CD4-positive, alpha-beta memory T cell (primary cell): ENCODE results near the gene ST3GAL4. TPM values are rescaled to one million over a fixed set of nuclear protein-coding genes. Genes with fewer than 3 reads are reported as not detected.

ENCODE experiments used
- CTCF ChIA-PET: fragments of 350-600 bp; sonication (Branson Sonifier 250); formaldehyde crosslinking; loops from one replicate; lab custom pipeline; 2021; ENCODE audit warnings: inconsistent platforms; ENCODE audit not compliant: partially characterized antibody; lab: Charles Lee
- POLR2A ChIA-PET: fragments of 350-600 bp; sonication (Branson Sonifier 250); formaldehyde crosslinking; loops from one replicate; lab custom pipeline; 2021; ENCODE audit not compliant: partially characterized antibody; lab: Charles Lee
- DNase-seq, 5 donors: peaks; one replicate each; pipeline versions ENCODE4 v3.0.0 to v3.0.0-alpha.2; 2020 to 2022; ENCODE audit warnings: mixed read lengths in 1 of 5
- H3K27ac ChIP-seq: one replicate; pipeline ENCODE4 v1.7.0; 2013; ENCODE audit warnings: low read depth, low read length
- H3K27me3 ChIP-seq: 2 replicates; pipeline ENCODE4 v1.7.0; 2013; ENCODE audit warnings: mild to moderate bottlenecking, low read length, moderate library complexity; ENCODE audit not compliant: insufficient read depth
- H3K36me3 ChIP-seq: 2 replicates; pipeline ENCODE4 v1.7.0; 2013; ENCODE audit warnings: mild to moderate bottlenecking, low read length, moderate library complexity; ENCODE audit not compliant: insufficient read depth
- H3K4me1 ChIP-seq: 2 replicates; pipeline ENCODE4 v1.7.0; 2013; ENCODE audit warnings: mild to moderate bottlenecking, low read length, moderate library complexity; ENCODE audit not compliant: insufficient read depth
- H3K4me3 ChIP-seq, 2 donors: one replicate each; pipeline ENCODE4 v1.7.0; 2013; ENCODE audit warnings: low read length in 2 of 2, mild to moderate bottlenecking in 1 of 2
- H3K9me3 ChIP-seq, 2 donors: one replicate each; pipeline ENCODE4 v1.7.0; 2013; ENCODE audit warnings: low read length in 2 of 2, control low read depth in 1 of 2; ENCODE audit not compliant: control insufficient read depth in 1 of 2
- H3K27ac Mint-ChIP-seq, 7 donors: one replicate each; pipeline ENCODE4 v1.8.0; 2020 to 2021; ENCODE audit warnings: mixed read lengths in 7 of 7, mild to moderate bottlenecking in 6 of 7, inconsistent platforms in 3 of 7, moderate library complexity in 3 of 7
- H3K27me3 Mint-ChIP-seq, 2 donors: one replicate each; pipeline ENCODE4 v1.8.0; 2020 to 2021; ENCODE audit warnings: mixed read lengths in 2 of 2
- H3K36me3 Mint-ChIP-seq, 2 donors: one replicate each; pipeline ENCODE4 v1.8.0; 2020 to 2021; ENCODE audit warnings: mixed read lengths in 2 of 2, inconsistent platforms in 1 of 2, mild to moderate bottlenecking in 1 of 2
- H3K4me1 Mint-ChIP-seq, 4 donors: one replicate each; pipeline ENCODE4 v1.8.0; 2020 to 2021; ENCODE audit warnings: mixed read lengths in 4 of 4, mild to moderate bottlenecking in 1 of 4
- H3K4me3 Mint-ChIP-seq, 8 donors: one replicate each; pipeline ENCODE4 v1.8.0; 2020 to 2021; ENCODE audit warnings: mixed read lengths in 8 of 8, mild to moderate bottlenecking in 7 of 8, moderate library complexity in 6 of 8, inconsistent platforms in 3 of 8
- H3K9me3 Mint-ChIP-seq, 8 donors: one replicate each; pipeline ENCODE4 v1.8.0; 2020 to 2021; ENCODE audit warnings: mixed read lengths in 8 of 8, mild to moderate bottlenecking in 5 of 8, inconsistent platforms in 3 of 8, moderate library complexity in 1 of 8
- intact Hi-C: fragments of 100-400 bp; cut with micrococcal nuclease; formaldehyde crosslinking; loops from one replicate; pipeline ENCODE4 v1.15.1; 2023
- polyA plus RNA-seq, 2 donors: library from polyadenylated mRNA; unstranded; fragments of 300-500 nt; fragmentation: Illumina TruSeq; gene quantifications; one replicate each; pipeline ENCODE4 v1.2.3, GENCODE V29; 2021
- total RNA-seq, 2 experiments: library from RNA; stranded (reverse); gene quantifications; one replicate each; pipeline ENCODE4 v1.2.3, GENCODE V29; 2021

The ST3GAL4 gene
- total and polyA plus RNA-seq, 4 experiments from 2014 or later = 2.6 to 5.9 (median 3.6) TPM

DNA sequence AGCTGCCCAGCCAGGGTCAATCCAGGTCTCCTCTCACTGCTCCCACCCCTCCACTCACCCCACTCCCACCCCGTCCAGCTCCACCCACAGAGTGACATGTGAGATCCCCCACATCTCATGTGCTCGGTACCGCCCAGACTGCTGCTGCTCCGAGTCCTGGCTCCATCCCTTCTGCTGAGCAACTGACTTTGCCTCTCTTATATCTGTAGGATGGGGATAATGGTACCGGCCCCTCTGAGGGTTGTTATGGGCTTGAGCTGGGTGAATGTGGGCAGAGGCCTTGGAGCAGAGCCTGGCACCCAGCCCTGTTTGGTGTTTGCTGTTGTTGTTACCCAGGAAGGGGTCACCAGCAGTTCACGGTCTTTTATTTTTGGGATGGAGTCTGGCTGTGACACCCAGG is 77.0 kb downstream of the ST3GAL4 start:
- ChIA-PET POLR2A (no interaction called here), CTCF (interaction anchor here (1.1 to 2.1 kb wide), 3 partner anchors 9 to 48 kb away, joined by 5 to 7 read pairs (median 6); no protein-coding TSS in a partner anchor)
- no peaks in the 10 kb centered on the region for H3K36me3 Mint-ChIP-seq
- Histone ChIP-seq H3K27me3 (no peaks in the 10 kb centered on the region), H3K9me3 (no peaks in the 10 kb centered on the region), H3K4me1 (no peaks in the 10 kb centered on the region), H3K27ac (no peak overlapping the region), H3K36me3 (no peaks in the 10 kb centered on the region), H3K4me3 (no peak overlapping the region)
- H3K9me3 Mint-ChIP-seq = no peaks in the 10 kb centered on the region
- no peaks in the 10 kb centered on the region for H3K27me3 Mint-ChIP-seq
- no peak for DNase-seq
- no peaks in the 10 kb centered on the region for H3K4me1 Mint-ChIP-seq
- H3K27ac Mint-ChIP-seq = no peak overlapping the region
- intact Hi-C loops = no loop called here
- no peak overlapping the region for H3K4me3 Mint-ChIP-seq

- no peaks in the 10 kb centered on the region for H3K36me3 Mint-ChIP-seq
Measured at GRCh38 chr11:126433244-126433846, 77.9 kb downstream of the ST3GAL4 start.

DNA sequence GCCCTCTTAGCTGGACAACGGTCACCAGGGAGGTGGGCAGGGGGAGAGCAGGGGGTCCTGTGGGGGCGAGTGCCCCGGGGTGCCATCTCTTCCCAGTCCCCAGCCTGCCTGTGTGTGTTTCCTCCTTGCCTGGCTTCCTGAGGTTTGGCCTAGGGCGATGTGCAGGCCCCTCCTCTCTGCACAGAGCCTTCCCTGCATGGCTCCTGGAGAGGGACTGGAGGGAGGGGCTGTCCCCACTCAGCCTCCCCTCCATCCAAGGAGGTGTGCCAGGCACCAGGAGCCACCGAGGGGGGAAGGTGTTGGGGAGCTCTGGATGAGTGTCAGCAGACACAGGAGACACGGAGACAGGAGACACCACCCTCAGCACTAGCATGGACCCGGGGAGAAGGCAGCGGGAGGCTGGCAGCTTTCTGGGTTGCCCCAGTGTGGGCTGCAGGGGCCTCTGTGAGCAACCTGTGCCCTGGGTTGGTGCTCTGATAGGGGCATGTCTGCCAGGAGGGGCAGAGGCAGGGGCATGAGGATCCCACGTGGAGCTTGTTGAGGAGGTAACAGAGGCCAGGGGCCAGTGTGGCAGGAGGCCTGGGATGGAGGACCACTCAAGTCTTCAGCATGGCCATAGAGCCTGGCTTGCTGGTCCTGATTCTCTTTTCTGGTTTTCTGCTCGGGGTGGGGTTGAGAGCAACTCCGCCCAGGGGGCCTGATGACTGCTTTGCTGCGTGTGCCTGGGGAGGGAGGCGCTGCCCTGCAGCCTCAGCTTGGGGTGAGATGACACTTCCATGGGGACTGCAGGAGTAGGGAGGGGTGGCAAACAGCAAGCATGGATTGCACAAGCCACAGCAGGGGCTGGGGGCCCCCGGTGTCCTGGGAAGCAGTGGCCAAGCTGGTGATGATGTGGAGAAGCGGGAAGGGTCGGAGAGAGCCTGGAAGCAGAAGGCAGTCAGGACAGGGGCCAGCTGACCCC is 78.8 kb downstream of the ST3GAL4 start:
- Histone ChIP-seq H3K4me3 (no peak overlapping the region), H3K36me3 (no peaks in the 10 kb centered on the region), H3K9me3 (no peaks in the 10 kb centered on the region), H3K4me1 (no peaks in the 10 kb centered on the region), H3K27me3 (no peaks in the 10 kb centered on the region), H3K27ac (no peak overlapping the region)
- ChIA-PET POLR2A (no interaction called here), CTCF (interaction anchor here (13.4 kb wide), 1 partner anchor 46 kb away, joined by 263 read pairs; no protein-coding TSS in a partner anchor)
- no peak for DNase-seq
- H3K27me3 Mint-ChIP-seq = no peaks in the 10 kb centered on the region
- H3K27ac Mint-ChIP-seq = peak overlapping the region in 1 of 7 donors; percentile 64
- intact Hi-C loops = no loop called here
- H3K4me1 Mint-ChIP-seq = no peaks in the 10 kb centered on the region
- no peaks in the 10 kb centered on the region for H3K9me3 Mint-ChIP-seq
- no peak overlapping the region for H3K4me3 Mint-ChIP-seq
- H3K36me3 Mint-ChIP-seq = no peaks in the 10 kb centered on the region

More at GRCh38 chr11:126433244-126433846, 77.9 kb downstream of the ST3GAL4 start:
- Mint-ChIP-seq H3K27ac (no peak overlapping the region), H3K27me3 (no peaks in the 10 kb centered on the region), H3K4me3 (no peak overlapping the region), H3K9me3 (no peaks in the 10 kb centered on the region), H3K4me1 (no peaks in the 10 kb centered on the region)
- Histone ChIP-seq H3K4me3 (no peak overlapping the region), H3K9me3 (no peaks in the 10 kb centered on the region), H3K36me3 (no peaks in the 10 kb centered on the region), H3K27ac (no peak overlapping the region), H3K4me1 (no peaks in the 10 kb centered on the region), H3K27me3 (no peaks in the 10 kb centered on the region)
- ChIA-PET CTCF (interaction anchor here (1.8 kb wide), 1 partner anchor 47 kb away, joined by 7 read pairs; no protein-coding TSS in a partner anchor), POLR2A (no interaction called here)
- DNase-seq = no peak
- intact Hi-C loops = no loop called here

DNA sequence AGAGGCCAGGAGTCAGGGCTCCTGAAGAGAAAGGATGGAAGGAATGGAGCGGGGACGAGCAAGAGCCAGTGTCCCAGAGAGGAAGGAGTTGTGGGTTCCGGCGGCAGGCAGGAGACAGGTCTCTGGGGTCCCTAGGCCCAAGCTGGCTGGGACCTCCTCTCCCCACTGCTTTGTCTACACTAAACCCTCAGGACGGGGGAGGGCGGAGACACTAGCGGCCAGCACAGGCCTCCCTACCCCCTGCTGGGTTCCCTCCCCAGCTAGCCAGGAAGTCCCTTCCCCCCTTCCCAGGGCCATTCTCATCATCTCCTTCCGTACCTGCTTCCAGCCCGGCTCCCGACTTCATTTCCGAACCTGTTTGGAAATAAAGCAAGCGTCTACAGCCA is 79.5 kb downstream of the ST3GAL4 start:
- Histone ChIP-seq H3K4me3 (no peak overlapping the region), H3K27me3 (no peaks in the 10 kb centered on the region), H3K4me1 (no peaks in the 10 kb centered on the region), H3K36me3 (no peaks in the 10 kb centered on the region), H3K27ac (no peak overlapping the region), H3K9me3 (no peaks in the 10 kb centered on the region)
- intact Hi-C loops = no loop called here
- ChIA-PET CTCF (interaction anchor here (13.4 kb wide), 1 partner anchor 46 kb away, joined by 263 read pairs; no protein-coding TSS in a partner anchor), POLR2A (no interaction called here)
- H3K27ac Mint-ChIP-seq = no peak overlapping the region
- H3K4me3 Mint-ChIP-seq = no peak overlapping the region
- DNase-seq = no peak
- H3K9me3 Mint-ChIP-seq = no peaks in the 10 kb centered on the region
- H3K27me3 Mint-ChIP-seq = peaks cover 0 to 2% of the 10 kb centered on the region in 2 donors
- no peaks in the 10 kb centered on the region for H3K36me3 Mint-ChIP-seq
- H3K4me1 Mint-ChIP-seq = no peaks in the 10 kb centered on the region

DNA sequence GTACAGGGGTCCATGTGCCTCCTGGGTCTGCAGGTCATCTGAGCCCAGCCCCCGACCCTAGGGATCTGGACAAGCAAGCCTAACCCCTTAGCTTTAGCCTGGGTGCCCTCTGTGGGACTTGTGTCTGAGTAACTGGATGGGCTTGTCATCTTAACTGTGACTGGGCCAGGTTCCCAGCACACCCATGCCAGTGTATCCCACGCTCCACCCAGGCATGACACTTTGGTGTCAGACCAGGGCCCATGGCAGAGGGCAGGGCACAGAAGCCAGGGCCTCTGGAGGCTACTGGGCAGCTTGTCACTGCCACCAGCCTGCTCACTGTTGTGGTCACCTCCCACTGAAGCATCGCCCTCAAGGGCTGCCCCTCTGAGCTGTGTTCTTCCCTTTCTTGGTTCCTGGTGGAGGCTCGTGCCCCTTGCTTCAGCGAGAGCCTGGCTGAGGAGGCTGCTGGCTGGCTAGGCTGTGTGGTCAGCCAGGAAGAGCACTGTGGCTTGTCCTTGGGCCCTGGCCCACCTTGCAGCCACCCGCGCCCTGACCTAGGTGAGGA is 80.8 kb downstream of the ST3GAL4 start:
- Mint-ChIP-seq H3K27me3 (peaks cover 2 to 6% of the 10 kb centered on the region in 2 donors), H3K27ac (no peak overlapping the region), H3K36me3 (no peaks in the 10 kb centered on the region), H3K4me1 (peaks cover 0 to 5% (median under 1%) of the 10 kb centered on the region in 4 donors), H3K9me3 (no peaks in the 10 kb centered on the region), H3K4me3 (no peak overlapping the region)
- H3K4me3 ChIP-seq = no peak overlapping the region
- POLR2A ChIA-PET = no interaction called here
- no peaks in the 10 kb centered on the region for H3K9me3 ChIP-seq
- no peaks in the 10 kb centered on the region for H3K36me3 ChIP-seq
- H3K27ac ChIP-seq = no peak overlapping the region
- H3K4me1 ChIP-seq = peaks cover 3% of the 10 kb centered on the region
- DNase-seq = no peak
- CTCF ChIA-PET = interaction anchor here (13.4 kb wide), 1 partner anchor 44 kb away, joined by 263 read pairs; no protein-coding TSS in a partner anchor
- intact Hi-C loops = no loop called here
- no peaks in the 10 kb centered on the region for H3K27me3 ChIP-seq

GRCh38 chr11:126437731-126438130 is 82.2 kb downstream of the ST3GAL4 start:
- Mint-ChIP-seq H3K36me3 (no peaks in the 10 kb centered on the region), H3K27ac (no peak overlapping the region), H3K9me3 (no peaks in the 10 kb centered on the region), H3K27me3 (peaks cover 2 to 8% of the 10 kb centered on the region in 2 donors), H3K4me3 (no peak overlapping the region), H3K4me1 (peaks cover 0 to 5% (median under 1%) of the 10 kb centered on the region in 4 donors)
- no peak for DNase-seq
- Histone ChIP-seq H3K4me3 (no peak overlapping the region), H3K36me3 (no peaks in the 10 kb centered on the region), H3K4me1 (peaks cover 3% of the 10 kb centered on the region), H3K27ac (no peak overlapping the region), H3K27me3 (no peaks in the 10 kb centered on the region), H3K9me3 (no peaks in the 10 kb centered on the region)
- POLR2A ChIA-PET = no interaction called here
- CTCF ChIA-PET = interaction anchor here (13.4 kb wide), 1 partner anchor 43 kb away, joined by 263 read pairs; no protein-coding TSS in a partner anchor
- intact Hi-C loops = no loop called here

- H3K4me1 ChIP-seq = peaks cover 3% of the 10 kb centered on the region
- no peaks in the 10 kb centered on the region for H3K9me3 Mint-ChIP-seq
- intact Hi-C loops = no loop called here
- ChIA-PET CTCF (interaction anchor here (13.4 kb wide), 1 partner anchor 42 kb away, joined by 263 read pairs; no protein-coding TSS in a partner anchor), POLR2A (no interaction called here)
- no peak overlapping the region for H3K4me3 Mint-ChIP-seq
- no peaks in the 10 kb centered on the region for H3K27me3 ChIP-seq
- H3K27ac ChIP-seq = no peak overlapping the region
- H3K27ac Mint-ChIP-seq = no peak overlapping the region
- DNase-seq = no peak
- H3K36me3 Mint-ChIP-seq = no peaks in the 10 kb centered on the region
- H3K9me3 ChIP-seq = no peaks in the 10 kb centered on the region
- peaks cover 2 to 8% of the 10 kb centered on the region in 2 donors for H3K27me3 Mint-ChIP-seq
- H3K4me1 Mint-ChIP-seq = peaks cover 0 to 5% (median under 1%) of the 10 kb centered on the region in 4 donors
- no peak overlapping the region for H3K4me3 ChIP-seq
- no peaks in the 10 kb centered on the region for H3K36me3 ChIP-seq
Measured at GRCh38 chr11:126438272-126438671, 82.8 kb downstream of the ST3GAL4 start.
